ENCODE results near the gene AMOT. TPM values are rescaled to one million over a fixed set of nuclear protein-coding genes. Genes with fewer than 3 reads are reported as not detected.

The AMOT gene
- total RNA-seq, 2 experiments from 2014 or later, result 0.28 to 0.35 TPM

DNA sequence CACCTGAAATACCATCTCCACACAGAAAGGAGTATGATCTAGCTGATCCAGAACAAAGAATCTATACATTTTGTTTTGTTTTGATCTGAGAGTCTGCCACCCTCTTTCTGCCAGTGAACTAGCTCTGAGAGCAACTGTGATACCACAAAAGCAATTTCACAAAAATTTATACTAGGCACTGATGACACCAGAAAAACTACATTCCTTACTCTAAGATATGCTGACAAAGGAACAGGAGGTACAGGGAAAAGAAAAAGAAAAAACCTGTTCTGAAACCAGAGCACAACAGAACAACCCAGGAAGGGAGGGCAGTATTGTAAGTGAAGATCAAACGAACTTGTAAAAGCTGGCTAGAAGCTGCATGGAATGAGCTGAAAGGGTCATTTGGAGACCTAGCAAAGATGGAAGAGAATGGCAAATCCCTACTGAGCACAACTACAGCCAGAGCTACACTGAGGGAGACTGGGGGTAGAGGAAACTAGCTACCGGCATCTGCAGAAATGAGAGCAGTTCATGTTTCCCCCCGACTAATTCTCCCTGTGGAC lies 31.9 kb downstream of the AMOT start:
- no peaks in the 10 kb centered on the region for H3K4me1 Mint-ChIP-seq
- DNase-seq, result no peak
- no peaks in the 10 kb centered on the region for H3K36me3 Mint-ChIP-seq (ENCODE audit: low read depth)
- H3K27me3 Mint-ChIP-seq, result no peaks in the 10 kb centered on the region
- POLR2A ChIA-PET, result no interaction called here
- H3K9me3 Mint-ChIP-seq, result no peaks in the 10 kb centered on the region
- H3K4me3 Mint-ChIP-seq, result no peak overlapping the region
- no peak overlapping the region for H3K27ac Mint-ChIP-seq
- CTCF ChIA-PET, result no interaction called here

GRCh38 chrX:112808007-112808406 lies 32.6 kb downstream of the AMOT start:
- no peak overlapping the region for H3K4me3 Mint-ChIP-seq
- no peaks in the 10 kb centered on the region for H3K4me1 Mint-ChIP-seq
- H3K27me3 Mint-ChIP-seq, result no peaks in the 10 kb centered on the region
- no peak overlapping the region for H3K27ac Mint-ChIP-seq
- no peaks in the 10 kb centered on the region for H3K36me3 Mint-ChIP-seq (ENCODE audit: low read depth)
- H3K9me3 Mint-ChIP-seq, result no peaks in the 10 kb centered on the region
- CTCF ChIA-PET, result no interaction called here
- no peak for DNase-seq
- POLR2A ChIA-PET, result no interaction called here

- no peaks in the 10 kb centered on the region for H3K27me3 Mint-ChIP-seq
- H3K9me3 Mint-ChIP-seq, result no peaks in the 10 kb centered on the region
- no peak overlapping the region for H3K4me3 Mint-ChIP-seq
- no peaks in the 10 kb centered on the region for H3K36me3 Mint-ChIP-seq (ENCODE audit: low read depth)
- ChIA-PET POLR2A (no interaction called here), CTCF (no interaction called here)
- H3K27ac Mint-ChIP-seq, result no peak overlapping the region
- DNase-seq, result no peak
- H3K4me1 Mint-ChIP-seq, result no peaks in the 10 kb centered on the region
These were observed 37.6 kb downstream of the AMOT start for GRCh38 chrX:112803060-112803459.

GRCh38 chrX:112802541-112802940 lies 38.1 kb downstream of the AMOT start:
- Mint-ChIP-seq H3K27me3 (no peaks in the 10 kb centered on the region), H3K36me3 (ENCODE audit: low read depth) (no peaks in the 10 kb centered on the region), H3K4me1 (no peaks in the 10 kb centered on the region), H3K4me3 (no peak overlapping the region), H3K27ac (no peak overlapping the region), H3K9me3 (no peaks in the 10 kb centered on the region)
- ChIA-PET POLR2A (no interaction called here), CTCF (no interaction called here)
- no peak for DNase-seq

DNA sequence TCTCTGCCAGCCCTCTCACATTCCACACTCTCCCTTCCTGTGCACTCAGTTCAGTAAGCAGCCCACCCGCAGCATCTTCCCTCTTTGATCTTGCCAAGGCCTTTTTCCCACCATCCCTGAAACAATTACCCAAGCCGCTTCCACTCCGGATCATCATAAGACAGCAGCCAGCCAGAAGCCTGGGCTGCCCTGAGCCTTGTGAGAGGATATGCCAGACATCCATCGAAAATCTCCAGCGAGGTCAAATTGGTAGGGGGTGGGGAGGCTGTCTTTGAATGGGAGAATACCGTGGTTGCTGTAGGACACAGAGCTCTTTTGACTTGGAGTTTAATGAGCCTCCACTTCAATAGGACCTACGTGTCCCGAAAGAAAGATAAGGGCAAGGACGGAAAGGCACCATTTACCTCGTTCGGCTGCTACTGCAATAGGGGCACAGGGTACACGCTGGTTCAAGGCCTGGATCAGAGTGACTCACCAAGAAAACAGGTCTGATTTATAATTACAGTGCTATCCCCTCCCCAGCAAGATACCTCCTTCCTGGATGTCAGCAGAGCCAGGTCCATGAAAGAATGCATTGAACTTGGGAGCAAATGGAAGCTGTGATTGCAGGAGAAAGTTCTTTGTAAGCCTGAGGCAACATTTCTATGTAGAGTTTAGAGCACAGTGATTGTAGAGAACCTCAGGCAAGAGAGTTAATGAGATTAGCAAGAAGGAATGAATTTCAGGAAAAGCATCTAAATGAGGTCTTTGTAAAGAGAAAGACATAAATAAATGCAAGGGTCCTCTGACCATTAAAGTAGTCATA lies 39.5 kb downstream of the AMOT start:
- Mint-ChIP-seq H3K4me1 (no peaks in the 10 kb centered on the region), H3K27me3 (no peaks in the 10 kb centered on the region), H3K9me3 (no peaks in the 10 kb centered on the region), H3K4me3 (no peak overlapping the region), H3K27ac (no peak overlapping the region), H3K36me3 (ENCODE audit: low read depth) (no peaks in the 10 kb centered on the region)
- ChIA-PET POLR2A (no interaction called here), CTCF (no interaction called here)
- DNase-seq, result no peak

GRCh38 chrX:112799425-112799824 lies 41.2 kb downstream of the AMOT start:
- Mint-ChIP-seq H3K27me3 (no peaks in the 10 kb centered on the region), H3K9me3 (no peaks in the 10 kb centered on the region), H3K36me3 (ENCODE audit: low read depth) (no peaks in the 10 kb centered on the region), H3K4me1 (no peaks in the 10 kb centered on the region), H3K27ac (no peak overlapping the region), H3K4me3 (no peak overlapping the region)
- DNase-seq, result no peak
- POLR2A ChIA-PET, result no interaction called here
- CTCF ChIA-PET, result no interaction called here

DNA sequence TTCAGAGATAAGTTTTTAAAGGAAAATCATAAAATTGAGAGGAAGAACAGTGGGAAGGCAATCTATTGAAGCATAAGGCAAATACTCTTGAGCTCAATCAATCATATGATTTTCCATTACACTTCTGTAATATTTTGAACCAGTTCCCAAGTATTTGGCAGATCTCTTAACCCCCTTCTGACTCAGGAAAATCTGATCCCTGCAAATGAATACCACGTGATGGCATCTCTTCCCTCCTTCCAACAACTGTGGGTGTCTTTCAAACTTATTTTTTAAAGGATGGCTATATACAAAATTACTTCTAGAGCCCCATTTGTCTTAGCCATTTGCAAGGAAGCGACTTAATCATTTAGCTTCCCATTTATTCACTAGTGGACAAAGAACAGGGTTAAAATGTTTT lies 41.9 kb downstream of the AMOT start:
- no peaks in the 10 kb centered on the region for H3K9me3 Mint-ChIP-seq
- H3K4me3 Mint-ChIP-seq, result no peak overlapping the region
- no peaks in the 10 kb centered on the region for H3K36me3 Mint-ChIP-seq (ENCODE audit: low read depth)
- no peak overlapping the region for H3K27ac Mint-ChIP-seq
- ChIA-PET CTCF (interaction anchor here (0.6 kb wide), 1 partner anchor 75 kb away, joined by 4 read pairs; no protein-coding TSS in a partner anchor), POLR2A (no interaction called here)
- no peaks in the 10 kb centered on the region for H3K27me3 Mint-ChIP-seq
- H3K4me1 Mint-ChIP-seq, result no peaks in the 10 kb centered on the region
- no peak for DNase-seq

GRCh38 chrX:112789931-112790330 lies 50.7 kb downstream of the AMOT start:
- Mint-ChIP-seq H3K4me3 (no peak overlapping the region), H3K9me3 (no peaks in the 10 kb centered on the region), H3K36me3 (ENCODE audit: low read depth) (no peaks in the 10 kb centered on the region), H3K4me1 (no peaks in the 10 kb centered on the region), H3K27ac (no peak overlapping the region), H3K27me3 (no peaks in the 10 kb centered on the region)
- ChIA-PET POLR2A (no interaction called here), CTCF (no interaction called here)
- DNase-seq, result no peak

GRCh38 chrX:112786076-112786475 lies 54.6 kb downstream of the AMOT start:
- no peaks in the 10 kb centered on the region for H3K4me1 Mint-ChIP-seq
- DNase-seq, result no peak
- H3K27me3 Mint-ChIP-seq, result no peaks in the 10 kb centered on the region
- no peaks in the 10 kb centered on the region for H3K9me3 Mint-ChIP-seq
- H3K4me3 Mint-ChIP-seq, result no peak overlapping the region
- H3K27ac Mint-ChIP-seq, result no peak overlapping the region
- ChIA-PET CTCF (no interaction called here), POLR2A (no interaction called here)
- H3K36me3 Mint-ChIP-seq (ENCODE audit: low read depth), result no peaks in the 10 kb centered on the region

GRCh38 chrX:112785344-112785743 lies 55.3 kb downstream of the AMOT start:
- Mint-ChIP-seq H3K27me3 (no peaks in the 10 kb centered on the region), H3K9me3 (no peaks in the 10 kb centered on the region), H3K4me1 (no peaks in the 10 kb centered on the region), H3K4me3 (no peak overlapping the region), H3K27ac (no peak overlapping the region), H3K36me3 (ENCODE audit: low read depth) (no peaks in the 10 kb centered on the region)
- ChIA-PET POLR2A (no interaction called here), CTCF (no interaction called here)
- DNase-seq, result no peak

DNA sequence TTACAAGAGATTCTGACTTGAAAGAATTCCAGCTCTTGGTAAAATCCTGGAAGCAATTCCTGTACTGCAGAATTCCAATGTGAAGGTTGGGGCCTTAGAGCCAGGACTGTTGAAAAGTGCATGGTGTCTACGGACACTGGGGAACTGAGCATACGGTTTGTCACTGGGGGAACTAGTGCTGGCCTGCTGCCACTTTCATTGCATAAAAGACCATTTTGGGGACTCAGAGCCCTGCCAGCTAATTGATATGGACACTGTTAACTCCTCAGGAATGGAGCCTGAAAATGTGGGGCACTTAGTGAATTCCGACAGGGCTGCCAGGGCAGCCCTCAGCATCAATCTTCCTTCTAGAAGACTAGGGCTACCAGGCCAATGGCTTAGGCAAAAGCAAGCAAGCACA lies 55.9 kb downstream of the AMOT start:
- POLR2A ChIA-PET, result no interaction called here
- no peak for DNase-seq
- Mint-ChIP-seq H3K9me3 (no peaks in the 10 kb centered on the region), H3K4me1 (no peaks in the 10 kb centered on the region), H3K27ac (no peak overlapping the region), H3K27me3 (no peaks in the 10 kb centered on the region), H3K36me3 (ENCODE audit: low read depth) (no peaks in the 10 kb centered on the region), H3K4me3 (no peak overlapping the region)
- CTCF ChIA-PET, result no interaction called here

GRCh38 chrX:112779139-112779538 lies 61.5 kb downstream of the AMOT start:
- Mint-ChIP-seq H3K4me1 (no peaks in the 10 kb centered on the region), H3K36me3 (ENCODE audit: low read depth) (no peaks in the 10 kb centered on the region), H3K27ac (no peak overlapping the region), H3K9me3 (no peaks in the 10 kb centered on the region), H3K27me3 (no peaks in the 10 kb centered on the region), H3K4me3 (no peak overlapping the region)
- no peak for DNase-seq
- ChIA-PET CTCF (no interaction called here), POLR2A (no interaction called here)

- no peak overlapping the region for H3K27ac Mint-ChIP-seq
- CTCF ChIA-PET, result no interaction called here
- no peak overlapping the region for H3K4me3 Mint-ChIP-seq
- no peak for DNase-seq
- H3K4me1 Mint-ChIP-seq, result no peaks in the 10 kb centered on the region
- H3K27me3 Mint-ChIP-seq, result no peaks in the 10 kb centered on the region
- POLR2A ChIA-PET, result no interaction called here
- H3K9me3 Mint-ChIP-seq, result no peaks in the 10 kb centered on the region
- H3K36me3 Mint-ChIP-seq (ENCODE audit: low read depth), result no peaks in the 10 kb centered on the region
These were observed 65.9 kb downstream of the AMOT start for GRCh38 chrX:112774651-112775293.

DNA sequence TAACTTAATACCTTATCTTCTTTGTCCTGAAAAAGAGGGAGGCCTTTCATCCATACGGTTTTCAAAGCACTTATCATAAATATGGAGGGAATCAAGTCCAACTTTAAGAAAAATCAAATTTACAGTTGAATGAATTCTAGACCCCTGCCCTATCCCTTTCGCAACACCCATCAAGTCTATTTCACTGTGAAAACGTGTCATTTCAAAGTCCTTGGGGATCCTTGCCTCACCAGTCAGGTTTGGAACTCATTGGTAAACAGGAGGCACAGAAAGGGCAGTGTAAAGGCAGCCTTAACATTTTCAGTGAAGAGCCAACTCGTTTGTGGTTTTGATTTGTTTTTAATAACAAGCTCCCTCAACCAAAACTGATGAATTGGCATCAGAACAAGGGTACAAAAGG lies 66.5 kb downstream of the AMOT start:
- DNase-seq, result no peak
- Mint-ChIP-seq H3K27ac (no peak overlapping the region), H3K4me1 (no peaks in the 10 kb centered on the region), H3K4me3 (no peak overlapping the region), H3K27me3 (no peaks in the 10 kb centered on the region), H3K36me3 (ENCODE audit: low read depth) (no peaks in the 10 kb centered on the region), H3K9me3 (no peaks in the 10 kb centered on the region)
- ChIA-PET POLR2A (no interaction called here), CTCF (no interaction called here)
